T-helper 1 cell treated with Interleukin-12 subunit alpha and Interleukin-12 subunit beta and Interleukin-4 antibody, amounts not matched to agents 30 μg/mL and 1 μg/mL, for 36 hours (primary cell): ENCODE data around the gene ABCG2.
"Not testable (repeated sequence)": the region's sequence is repeated elsewhere in the genome, so short reads cannot be mapped to it uniquely, and the experiment has no call there.

Experiments used
- H3K27ac Mint-ChIP-seq: one replicate; pipeline ENCODE4 v1.8.0; 2021; ENCODE audit warnings: mild to moderate bottlenecking, mixed read lengths
- H3K27me3 Mint-ChIP-seq: one replicate; pipeline ENCODE4 v1.8.0; 2021; ENCODE audit warnings: low read depth, mixed read lengths
- H3K36me3 Mint-ChIP-seq: one replicate; pipeline ENCODE4 v1.8.0; 2021; ENCODE audit warnings: low read depth, mixed read lengths
- H3K4me1 Mint-ChIP-seq: one replicate; pipeline ENCODE4 v1.8.0; 2021; ENCODE audit warnings: low read depth, mixed read lengths
- H3K4me3 Mint-ChIP-seq: one replicate; pipeline ENCODE4 v1.8.0; 2021; ENCODE audit warnings: mild to moderate bottlenecking, moderate library complexity, mixed read lengths
- H3K9me3 Mint-ChIP-seq: one replicate; pipeline ENCODE4 v1.8.0; 2021; ENCODE audit warnings: mixed read lengths

Gene ABCG2

DNA sequence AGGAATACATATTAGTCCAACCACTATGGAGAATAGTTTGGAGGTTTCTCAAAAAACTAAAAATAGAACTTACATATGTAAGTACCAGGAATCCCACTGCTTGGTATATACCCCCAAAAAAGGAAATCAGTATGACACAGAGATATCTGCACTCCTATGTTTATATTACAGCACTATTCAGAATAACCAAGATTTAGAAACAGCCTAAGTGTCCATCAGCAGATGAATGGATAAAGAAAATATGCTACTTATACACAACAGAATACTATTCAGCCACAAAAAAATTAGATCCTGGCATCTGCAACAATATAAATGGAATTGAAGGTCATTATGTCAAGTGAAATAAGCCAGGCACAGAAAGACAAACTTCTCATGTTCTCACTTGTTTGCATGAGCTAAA lies 27.5 kb upstream of the ABCG2 start:
- Mint-ChIP-seq H3K36me3 (peaks cover 8% of the 10 kb centered on the region), H3K4me1 (peaks cover 9% of the 10 kb centered on the region), H3K4me3 (no peak overlapping the region), H3K9me3 (peaks cover 14% of the 10 kb centered on the region), H3K27ac (no peak overlapping the region), H3K27me3 (peaks cover 22% of the 10 kb centered on the region)

DNA sequence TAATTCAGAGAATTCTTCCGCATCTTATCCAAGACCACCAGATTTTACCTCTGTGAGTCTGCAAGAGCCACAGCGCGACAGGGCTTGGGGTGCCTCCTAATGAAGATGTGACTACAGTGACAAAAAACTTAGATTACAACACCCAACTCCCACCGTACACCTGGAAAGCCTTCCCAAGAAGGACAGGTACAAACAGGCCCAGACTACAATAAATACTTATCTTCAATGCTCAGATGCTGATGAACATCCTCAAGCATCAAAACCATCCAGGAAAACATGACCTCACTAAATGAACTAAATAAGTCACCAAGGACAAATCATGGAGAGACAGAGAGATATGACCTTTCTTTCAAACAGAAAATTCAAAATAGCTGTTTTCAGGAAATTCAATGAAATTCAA lies 20.8 kb upstream of the ABCG2 start:
- no peak overlapping the region for H3K4me3 Mint-ChIP-seq
- H3K36me3 Mint-ChIP-seq, result peaks cover 15% of the 10 kb centered on the region
- H3K4me1 Mint-ChIP-seq, result peaks cover 9% of the 10 kb centered on the region
- peaks cover 11% of the 10 kb centered on the region for H3K27me3 Mint-ChIP-seq
- H3K9me3 Mint-ChIP-seq, result peaks cover 26% of the 10 kb centered on the region
- H3K27ac Mint-ChIP-seq, result no peak overlapping the region

DNA sequence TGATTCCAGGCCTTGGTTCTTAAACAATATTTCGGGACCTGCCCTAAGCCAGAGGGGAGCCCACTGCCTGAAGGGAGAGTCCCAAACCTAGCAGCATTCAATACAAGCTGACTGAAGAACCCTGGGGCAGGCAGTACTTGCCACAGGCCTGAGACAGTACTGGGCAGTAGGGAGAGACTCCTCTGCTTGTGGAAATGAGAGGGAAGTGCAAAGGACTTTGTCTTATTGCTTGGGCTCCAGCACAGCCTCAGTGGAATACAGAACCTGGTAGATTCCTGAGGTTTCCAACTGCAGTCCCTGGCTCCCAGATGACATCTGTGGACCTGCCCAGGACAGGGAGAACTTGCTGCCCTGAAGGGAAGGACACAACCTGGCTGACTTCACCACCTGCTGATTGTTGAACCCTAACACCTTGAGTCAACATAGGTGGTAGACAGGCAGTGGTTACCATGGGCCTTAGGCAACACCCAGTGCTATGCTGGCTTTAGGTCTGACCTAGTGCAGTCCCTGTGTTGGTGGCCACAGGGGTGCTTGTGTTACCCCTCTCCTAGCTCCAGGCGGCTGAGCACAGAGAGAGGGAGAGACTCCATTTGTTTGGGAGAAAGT lies 20.3 kb upstream of the ABCG2 start:
- Mint-ChIP-seq H3K36me3 (peaks cover 15% of the 10 kb centered on the region), H3K4me3 (no peak overlapping the region), H3K9me3 (peaks cover 26% of the 10 kb centered on the region), H3K27me3 (peaks cover 8% of the 10 kb centered on the region), H3K27ac (no peak overlapping the region), H3K4me1 (peaks cover 9% of the 10 kb centered on the region)

DNA sequence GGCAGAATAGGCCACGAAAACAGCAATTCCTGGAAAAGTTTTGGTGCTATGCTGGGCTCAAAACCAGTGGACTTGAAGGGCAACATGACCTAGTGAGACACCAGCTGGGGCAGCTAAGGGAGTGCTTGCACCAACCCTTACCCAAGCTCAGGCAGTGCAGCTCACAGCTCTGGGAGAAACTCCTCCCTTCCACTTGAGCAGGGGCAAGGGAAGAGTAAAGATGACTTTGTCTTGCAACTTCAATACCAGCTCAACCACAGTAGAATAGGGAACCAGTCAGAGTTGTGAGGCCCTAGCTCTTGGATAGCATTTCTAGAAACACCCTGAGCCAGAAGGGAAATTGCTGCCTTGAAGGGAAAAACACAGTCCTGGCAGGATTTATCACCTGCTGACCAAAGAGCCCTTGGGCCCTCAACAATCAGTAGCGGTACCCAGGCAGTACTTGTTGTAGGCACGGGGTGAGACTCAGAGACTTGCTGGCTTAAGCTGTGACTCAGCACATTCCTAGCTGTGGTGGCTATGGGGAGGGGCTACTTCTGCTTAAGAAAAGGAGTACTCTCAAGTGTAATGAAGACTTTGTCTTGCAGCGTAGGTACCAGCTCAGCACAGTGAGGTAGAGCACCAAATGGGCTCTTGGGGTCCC lies 19.7 kb upstream of the ABCG2 start:
- H3K9me3 Mint-ChIP-seq, result peaks cover 24% of the 10 kb centered on the region
- H3K4me3 Mint-ChIP-seq, result no peak overlapping the region
- H3K4me1 Mint-ChIP-seq, result peaks cover 5% of the 10 kb centered on the region
- peaks cover 14% of the 10 kb centered on the region for H3K36me3 Mint-ChIP-seq
- no peak overlapping the region for H3K27ac Mint-ChIP-seq
- peaks cover 5% of the 10 kb centered on the region for H3K27me3 Mint-ChIP-seq

DNA sequence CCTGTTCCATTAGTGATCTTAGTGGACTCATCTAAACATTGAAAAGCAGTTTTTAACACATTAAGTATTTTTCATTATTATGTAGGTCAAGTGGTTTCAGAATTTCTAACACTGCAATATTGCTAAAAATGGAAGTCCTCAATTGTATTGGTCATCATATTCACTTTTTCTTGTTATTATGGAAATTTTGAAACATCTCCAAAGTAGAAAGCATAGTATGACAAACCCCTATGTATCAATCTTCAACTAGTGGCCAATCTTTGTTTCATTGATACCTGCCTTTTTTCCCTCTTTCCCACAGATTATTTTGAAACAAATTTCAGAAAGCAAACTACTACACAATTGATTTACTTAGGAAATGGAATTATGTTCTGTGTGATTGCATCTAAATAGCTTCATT lies 14.5 kb upstream of the ABCG2 start:
- Mint-ChIP-seq H3K27ac (no peak overlapping the region), H3K36me3 (no peaks in the 10 kb centered on the region), H3K4me1 (no peaks in the 10 kb centered on the region), H3K27me3 (peaks cover 8% of the 10 kb centered on the region), H3K4me3 (no peak overlapping the region), H3K9me3 (no peaks in the 10 kb centered on the region)

DNA sequence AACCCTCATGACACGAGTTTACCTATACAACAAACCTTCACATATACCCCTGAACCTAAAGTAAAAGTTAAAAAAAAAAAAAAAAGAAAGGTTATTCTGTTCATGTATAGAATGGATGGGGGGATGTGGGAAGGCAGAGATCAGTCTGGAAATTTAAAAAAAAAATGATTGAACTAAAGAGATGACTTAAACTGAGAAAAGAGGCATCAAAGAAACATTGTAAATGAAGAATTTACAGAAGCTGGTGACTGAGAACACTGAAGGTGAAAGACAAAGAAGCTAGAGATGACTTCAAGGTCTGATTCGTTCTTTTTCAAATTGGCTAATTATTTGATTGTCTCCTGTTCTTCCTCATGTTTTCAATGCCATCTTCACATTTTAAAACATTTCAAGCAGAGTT lies 12.8 kb upstream of the ABCG2 start:
- H3K27ac Mint-ChIP-seq, result no peak overlapping the region
- no peak overlapping the region for H3K4me3 Mint-ChIP-seq

DNA sequence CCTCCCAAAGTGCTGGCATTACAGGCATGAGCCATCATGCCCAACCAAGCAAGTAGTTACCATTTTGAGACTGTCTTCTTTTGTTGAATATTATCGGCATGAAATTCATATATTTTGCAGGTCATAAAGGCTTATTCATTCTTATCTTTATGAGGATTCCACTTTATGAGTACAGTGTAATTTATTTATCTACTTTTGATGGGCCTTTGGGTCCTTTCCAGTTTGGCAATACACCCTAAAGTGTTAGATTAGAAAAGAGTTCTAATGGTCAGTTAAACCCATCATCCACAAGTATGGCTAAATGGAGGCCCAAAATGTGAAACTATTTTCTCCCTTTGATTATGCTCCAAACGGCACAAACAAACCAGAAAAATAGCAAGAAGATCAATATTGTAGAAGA lies 10.9 kb upstream of the ABCG2 start:
- Mint-ChIP-seq H3K4me3 (no peak overlapping the region), H3K9me3 (peaks cover 4% of the 10 kb centered on the region), H3K36me3 (no peaks in the 10 kb centered on the region), H3K4me1 (no peaks in the 10 kb centered on the region), H3K27ac (no peak overlapping the region), H3K27me3 (peaks cover 7% of the 10 kb centered on the region)

More for the DNA sequence above, 12.8 kb upstream of the ABCG2 start:
- Mint-ChIP-seq H3K27me3 (peaks cover 8% of the 10 kb centered on the region), H3K9me3 (no peaks in the 10 kb centered on the region), H3K4me1 (no peaks in the 10 kb centered on the region), H3K36me3 (no peaks in the 10 kb centered on the region)

DNA sequence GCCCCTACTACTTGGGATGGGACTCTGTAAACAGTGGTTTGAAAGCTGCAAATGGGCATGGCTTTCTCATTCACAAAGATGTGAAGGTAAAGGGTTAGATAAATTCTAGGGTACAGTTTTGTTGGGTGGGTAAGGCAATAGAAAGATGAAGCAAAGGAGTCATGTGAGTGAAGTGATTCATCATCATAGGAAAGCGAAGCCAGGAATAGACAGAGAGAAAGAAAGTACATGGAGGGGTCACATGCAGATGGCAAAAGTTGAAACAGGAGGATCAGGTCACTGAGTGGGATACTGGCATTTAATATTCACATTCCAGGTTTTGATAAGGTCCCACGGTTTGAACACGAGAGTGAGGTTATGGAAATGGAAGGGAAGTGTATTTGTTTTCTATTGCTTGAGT lies 8.2 kb upstream of the ABCG2 start:
- Mint-ChIP-seq H3K36me3 (no peaks in the 10 kb centered on the region), H3K27ac (no peak overlapping the region), H3K27me3 (peaks cover 5% of the 10 kb centered on the region), H3K4me3 (no peak overlapping the region), H3K4me1 (no peaks in the 10 kb centered on the region), H3K9me3 (peaks cover 4% of the 10 kb centered on the region)

DNA sequence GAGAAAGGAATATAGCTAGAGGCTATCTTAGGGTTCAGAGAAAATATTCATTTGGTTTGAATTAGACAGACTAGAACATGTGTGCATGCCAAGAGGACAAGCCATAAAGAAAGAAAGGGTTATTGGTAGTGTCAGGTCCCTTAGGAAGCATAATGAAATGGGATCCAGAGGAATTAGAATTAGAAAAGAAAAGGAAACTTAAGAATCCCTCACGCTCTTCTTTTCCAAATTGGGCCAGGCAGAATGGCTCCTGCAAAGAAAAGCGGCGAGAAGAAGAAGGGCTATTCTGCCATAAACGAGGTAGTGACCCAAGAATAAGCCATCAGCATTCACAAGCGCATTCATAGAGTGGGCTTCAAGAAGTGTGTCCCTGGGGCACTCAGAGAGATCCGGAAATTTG lies 4.9 kb upstream of the ABCG2 start:
- Mint-ChIP-seq H3K27ac (no peak overlapping the region), H3K4me3 (no peak overlapping the region)

DNA sequence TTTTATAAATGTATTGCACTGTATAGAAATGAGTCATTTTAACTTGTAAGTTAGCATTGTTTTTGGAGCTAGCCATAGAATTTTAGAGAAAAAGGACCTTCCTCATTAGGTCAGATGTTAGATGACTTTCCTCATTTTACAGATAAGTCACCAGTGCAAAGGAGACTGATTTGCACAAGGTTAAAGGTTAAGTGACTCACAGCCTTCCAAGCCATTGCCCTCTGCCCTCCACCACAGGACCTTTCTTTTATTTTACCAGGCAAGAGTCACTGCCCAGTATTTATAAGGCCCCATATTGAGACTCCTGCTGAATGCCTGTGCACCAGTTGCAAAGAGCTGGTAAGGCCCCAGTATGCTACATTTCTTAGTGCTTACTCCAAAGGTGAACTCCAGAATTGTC lies 4.2 kb upstream of the ABCG2 start:
- Mint-ChIP-seq H3K9me3 (peaks cover 4% of the 10 kb centered on the region), H3K36me3 (no peaks in the 10 kb centered on the region), H3K4me1 (peaks cover 8% of the 10 kb centered on the region), H3K27me3 (peaks cover 12% of the 10 kb centered on the region), H3K27ac (no peak overlapping the region), H3K4me3 (no peak overlapping the region)

More for the DNA sequence above, 4.9 kb upstream of the ABCG2 start:
- Mint-ChIP-seq H3K4me1 (peaks cover 6% of the 10 kb centered on the region), H3K27me3 (peaks cover 5% of the 10 kb centered on the region), H3K36me3 (no peaks in the 10 kb centered on the region), H3K9me3 (peaks cover 4% of the 10 kb centered on the region)

DNA sequence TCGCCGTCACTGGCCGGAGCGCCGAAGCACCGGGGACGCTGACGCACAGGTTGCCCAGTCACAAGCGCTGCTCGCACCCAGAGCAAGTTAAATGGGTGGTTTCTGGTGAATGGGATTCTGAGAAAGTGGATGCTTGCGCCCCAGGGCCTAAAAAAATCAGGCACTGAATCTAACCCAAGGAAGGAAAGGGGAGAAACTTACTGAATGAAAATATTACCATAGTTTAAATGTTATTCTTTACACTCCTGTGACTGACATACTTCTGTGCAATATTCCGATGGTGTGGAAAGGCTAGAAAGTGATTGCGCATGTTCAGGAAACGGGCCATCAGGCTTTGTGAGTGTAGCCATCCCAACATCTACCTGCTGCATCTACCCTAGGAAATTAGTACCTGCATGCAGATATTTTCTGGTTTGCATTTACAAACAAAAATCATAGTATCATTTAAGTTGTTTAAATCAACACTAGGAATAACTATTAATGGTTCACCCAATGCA lies 838 bp upstream of the ABCG2 start:
- Mint-ChIP-seq H3K9me3 (no peaks in the 10 kb centered on the region), H3K36me3 (no peaks in the 10 kb centered on the region), H3K27me3 (peaks cover 20% of the 10 kb centered on the region), H3K4me1 (peaks cover 8% of the 10 kb centered on the region), H3K27ac (no peak overlapping the region), H3K4me3 (peak overlapping the region; percentile 73)

DNA sequence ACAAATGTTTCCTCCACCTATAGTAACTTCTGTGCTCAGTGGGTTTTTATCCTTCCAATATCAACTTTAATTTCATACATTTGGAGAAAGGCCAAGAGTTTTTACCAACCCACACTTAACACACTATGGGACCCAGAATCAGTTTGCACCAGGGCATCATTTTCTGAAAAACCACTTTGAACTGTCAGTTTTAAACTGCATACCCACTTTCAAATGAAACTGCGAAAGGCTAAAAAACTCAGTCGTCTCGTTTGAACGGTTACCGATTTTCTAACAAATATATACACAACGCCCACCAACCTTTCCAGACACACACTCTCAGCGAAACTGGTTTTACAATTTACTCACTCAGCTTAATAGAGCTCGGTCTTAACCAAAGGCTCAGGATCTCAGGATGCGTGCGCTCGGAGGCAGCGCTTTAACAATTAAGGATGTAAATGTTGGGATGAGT lies 376 bp downstream of the ABCG2 start:
- peaks cover 20% of the 10 kb centered on the region for H3K27me3 Mint-ChIP-seq
- H3K9me3 Mint-ChIP-seq, result no peaks in the 10 kb centered on the region
- H3K36me3 Mint-ChIP-seq, result no peaks in the 10 kb centered on the region
- H3K4me3 Mint-ChIP-seq, result peak overlapping the region; percentile 69
- H3K4me1 Mint-ChIP-seq, result peaks cover 8% of the 10 kb centered on the region
- H3K27ac Mint-ChIP-seq, result no peak overlapping the region

DNA sequence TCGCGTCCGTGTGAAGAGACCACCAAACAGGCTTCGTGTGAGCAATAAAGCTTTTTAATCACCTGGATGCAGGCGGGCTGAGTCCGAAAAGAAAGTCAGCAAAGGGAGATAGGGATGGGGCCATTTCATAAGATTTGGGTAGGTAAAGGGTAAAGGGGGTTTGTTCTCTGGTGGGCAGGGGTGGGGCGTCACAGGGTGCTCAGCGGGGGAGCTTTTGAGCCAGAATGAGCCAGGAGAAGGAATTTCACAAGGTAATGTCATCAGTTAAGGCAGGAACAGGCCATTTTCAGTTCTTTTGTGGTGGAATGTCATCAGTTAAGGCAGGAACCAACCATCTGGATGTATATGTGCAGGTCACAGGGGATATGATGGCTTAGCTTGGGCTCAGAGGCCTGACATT lies 6.1 kb downstream of the ABCG2 start:
- peaks cover 13% of the 10 kb centered on the region for H3K27me3 Mint-ChIP-seq
- H3K36me3 Mint-ChIP-seq, H3K4me1 Mint-ChIP-seq, H3K27ac Mint-ChIP-seq, H3K4me3 Mint-ChIP-seq, H3K9me3 Mint-ChIP-seq: not testable (repeated sequence)

DNA sequence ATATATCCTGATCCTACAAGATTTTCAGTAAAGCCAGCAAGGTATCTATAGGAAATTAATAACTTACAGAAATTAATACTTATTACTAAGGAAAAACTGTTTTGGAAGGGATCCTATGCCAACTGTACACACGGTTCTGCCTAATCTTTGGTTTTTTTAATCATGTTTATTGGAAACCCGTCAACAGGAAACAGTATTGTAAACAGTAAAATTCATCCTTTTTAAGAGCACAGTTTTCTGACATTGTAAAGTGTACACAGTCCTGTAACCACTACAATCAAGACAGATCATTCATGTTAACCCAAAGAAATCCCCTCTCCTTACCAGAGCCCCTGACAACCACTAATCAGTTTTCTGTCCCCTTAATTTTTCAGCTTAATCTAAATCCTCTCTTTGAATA lies 9.9 kb downstream of the ABCG2 start:
- no peak overlapping the region for H3K4me3 Mint-ChIP-seq
- peaks cover 7% of the 10 kb centered on the region for H3K27me3 Mint-ChIP-seq
- no peaks in the 10 kb centered on the region for H3K36me3 Mint-ChIP-seq
- no peak overlapping the region for H3K27ac Mint-ChIP-seq
- H3K9me3 Mint-ChIP-seq, result no peaks in the 10 kb centered on the region
- no peaks in the 10 kb centered on the region for H3K4me1 Mint-ChIP-seq

DNA sequence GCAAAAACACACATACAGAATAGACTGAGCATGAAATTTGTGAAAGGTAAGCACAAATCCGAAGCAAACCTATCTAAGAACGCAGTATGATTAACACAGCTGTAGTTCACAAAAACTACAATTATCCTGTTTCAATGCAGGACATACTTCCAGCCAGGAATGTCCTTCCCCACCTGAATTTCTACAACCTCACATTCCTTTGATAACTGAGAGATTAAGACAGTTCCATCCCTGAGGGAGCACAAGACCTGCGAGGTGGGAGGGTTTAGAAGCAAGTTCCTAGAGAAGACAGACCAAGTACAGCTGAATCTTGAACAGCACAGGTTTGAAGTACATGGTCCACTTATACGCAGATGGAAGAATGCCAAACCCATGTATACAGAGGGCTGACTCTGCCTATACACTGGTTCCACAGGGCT lies 10.6 kb downstream of the ABCG2 start:
- Mint-ChIP-seq H3K4me3 (no peak overlapping the region), H3K36me3 (no peaks in the 10 kb centered on the region), H3K27ac (no peak overlapping the region), H3K9me3 (no peaks in the 10 kb centered on the region), H3K4me1 (no peaks in the 10 kb centered on the region), H3K27me3 (peaks cover 7% of the 10 kb centered on the region)
